ENCODE data around the gene PAPOLG.

GRCh38 chr2:60818272-60818671, 62.2 kb downstream of the PAPOLG start:
- no peak for TF ChIP-seq POLR2A (IDR thresholded peaks at IDR 0.05)
- TF ChIP-seq, protein P1, sequence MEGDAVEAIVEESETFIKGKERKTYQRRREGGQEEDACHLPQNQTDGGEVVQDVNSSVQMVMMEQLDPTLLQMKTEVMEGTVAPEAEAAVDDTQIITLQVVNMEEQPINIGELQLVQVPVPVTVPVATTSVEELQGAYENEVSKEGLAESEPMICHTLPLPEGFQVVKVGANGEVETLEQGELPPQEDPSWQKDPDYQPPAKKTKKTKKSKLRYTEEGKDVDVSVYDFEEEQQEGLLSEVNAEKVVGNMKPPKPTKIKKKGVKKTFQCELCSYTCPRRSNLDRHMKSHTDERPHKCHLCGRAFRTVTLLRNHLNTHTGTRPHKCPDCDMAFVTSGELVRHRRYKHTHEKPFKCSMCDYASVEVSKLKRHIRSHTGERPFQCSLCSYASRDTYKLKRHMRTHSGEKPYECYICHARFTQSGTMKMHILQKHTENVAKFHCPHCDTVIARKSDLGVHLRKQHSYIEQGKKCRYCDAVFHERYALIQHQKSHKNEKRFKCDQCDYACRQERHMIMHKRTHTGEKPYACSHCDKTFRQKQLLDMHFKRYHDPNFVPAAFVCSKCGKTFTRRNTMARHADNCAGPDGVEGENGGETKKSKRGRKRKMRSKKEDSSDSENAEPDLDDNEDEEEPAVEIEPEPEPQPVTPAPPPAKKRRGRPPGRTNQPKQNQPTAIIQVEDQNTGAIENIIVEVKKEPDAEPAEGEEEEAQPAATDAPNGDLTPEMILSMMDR (IDR thresholded peaks at IDR 0.05): no peak
- TF ChIP-seq POLR2AphosphoS5 (IDR thresholded peaks at IDR 0.05; ENCODE audit: insufficient read depth in 1 of 2, low read depth in 1 of 2): no peak
